ENCODE data around the gene RYR3.

The RYR3 gene

GRCh38 chr15:33454996-33455395 lies 144.2 kb downstream of the RYR3 start:
- DNase-seq: no peak

- no peak for DNase-seq
Observed at GRCh38 chr15:33458421-33458820, 147.7 kb downstream of the RYR3 start.

GRCh38 chr15:33460166-33460805 lies 149.5 kb downstream of the RYR3 start:
- no peak for DNase-seq

GRCh38 chr15:33461671-33462070 lies 150.9 kb downstream of the RYR3 start:
- DNase-seq: no peak

- no peak for DNase-seq
Observed at GRCh38 chr15:33467146-33467815, 156.5 kb downstream of the RYR3 start.

- no peak for DNase-seq
Observed at GRCh38 chr15:33467816-33468163, 157.0 kb downstream of the RYR3 start.

GRCh38 chr15:33468740-33469139 lies 158.0 kb downstream of the RYR3 start:
- DNase-seq: no peak

- DNase-seq: no peak
Observed at GRCh38 chr15:33473005-33473404, 162.2 kb downstream of the RYR3 start.

GRCh38 chr15:33473714-33474113 lies 162.9 kb downstream of the RYR3 start:
- DNase-seq: no peak

- DNase-seq: no peak
Observed at GRCh38 chr15:33476076-33476475, 165.3 kb downstream of the RYR3 start.

- no peak for DNase-seq
Observed at GRCh38 chr15:33476908-33477307, 166.1 kb downstream of the RYR3 start.

- no peak for DNase-seq
Observed at GRCh38 chr15:33489335-33489734, 178.6 kb downstream of the RYR3 start.

- no peak for DNase-seq
Observed at GRCh38 chr15:33490703-33491102, 179.9 kb downstream of the RYR3 start.

GRCh38 chr15:33492434-33493052 lies 181.8 kb downstream of the RYR3 start:
- DNase-seq: no peak

GRCh38 chr15:33494306-33494705 lies 183.5 kb downstream of the RYR3 start:
- no peak for DNase-seq

- no peak for DNase-seq
Observed at GRCh38 chr15:33500432-33501195, 189.8 kb downstream of the RYR3 start.

- DNase-seq: no peak
Observed at GRCh38 chr15:33503681-33504080, 192.9 kb downstream of the RYR3 start.

GRCh38 chr15:33506781-33507296 lies 196.1 kb downstream of the RYR3 start:
- DNase-seq: no peak

- no peak for DNase-seq
Observed at GRCh38 chr15:33508703-33509102, 197.9 kb downstream of the RYR3 start.

GRCh38 chr15:33515121-33515520 lies 204.4 kb downstream of the RYR3 start:
- no peak for DNase-seq

- DNase-seq: no peak
Observed at GRCh38 chr15:33516563-33516962, 205.8 kb downstream of the RYR3 start.

GRCh38 chr15:33517944-33518343 lies 207.2 kb downstream of the RYR3 start:
- DNase-seq: no peak

GRCh38 chr15:33518421-33518820 lies 207.7 kb downstream of the RYR3 start:
- no peak for DNase-seq

GRCh38 chr15:33524274-33524673 lies 213.5 kb downstream of the RYR3 start:
- no peak for DNase-seq

All from CD4-positive, alpha-beta T cell treated with Interleukin-17A for 1 hour (primary cell).